HG03469 (cell line): ENCODE results near the gene AMPD3.

Experiments used
- ATAC-seq: cut with Tn5 transposase; IDR thresholded peaks from one replicate; pipeline ENCODE4 v1.9.1; 2021; ENCODE audit warnings: mild to moderate bottlenecking, moderate library complexity, moderate number of reproducible peaks; ENCODE audit not compliant: unreplicated experiment

Gene AMPD3

GRCh38 chr11:10500757-10501684 is 46.0 kb downstream of the AMPD3 start:
- ATAC-seq = no peak

GRCh38 chr11:10502065-10502680 is 47.1 kb downstream of the AMPD3 start:
- no peak for ATAC-seq

GRCh38 chr11:10502770-10503169 is 47.7 kb downstream of the AMPD3 start:
- no peak for ATAC-seq

GRCh38 chr11:10503221-10503620 is 48.2 kb downstream of the AMPD3 start:
- ATAC-seq = no peak

GRCh38 chr11:10503777-10504480 is 48.9 kb downstream of the AMPD3 start:
- no peak for ATAC-seq

- no peak for ATAC-seq
Observed at GRCh38 chr11:10504490-10504889, 49.4 kb downstream of the AMPD3 start.

- no peak for ATAC-seq
Observed at GRCh38 chr11:10505278-10506007, 50.4 kb downstream of the AMPD3 start.

GRCh38 chr11:10506008-10506370 is 50.9 kb downstream of the AMPD3 start:
- ATAC-seq = no peak

- no peak for ATAC-seq
Observed at GRCh38 chr11:10511181-10511621, 56.1 kb downstream of the AMPD3 start.

- no peak for ATAC-seq
Observed at GRCh38 chr11:10514202-10514601, 59.1 kb downstream of the AMPD3 start.

GRCh38 chr11:10514709-10515108 is 59.6 kb downstream of the AMPD3 start:
- no peak for ATAC-seq

GRCh38 chr11:10515418-10515817 is 60.4 kb downstream of the AMPD3 start:
- no peak for ATAC-seq

GRCh38 chr11:10518123-10518522 is 63.1 kb downstream of the AMPD3 start:
- ATAC-seq = no peak

GRCh38 chr11:10518891-10519290 is 63.8 kb downstream of the AMPD3 start:
- ATAC-seq = no peak

GRCh38 chr11:10519630-10520029 is 64.6 kb downstream of the AMPD3 start:
- ATAC-seq = no peak

- ATAC-seq = no peak
Observed at GRCh38 chr11:10520562-10520961, 65.5 kb downstream of the AMPD3 start.

- ATAC-seq = no peak
Observed at GRCh38 chr11:10522276-10522675, 67.2 kb downstream of the AMPD3 start.

- no peak for ATAC-seq
Observed at GRCh38 chr11:10522921-10523320, 67.9 kb downstream of the AMPD3 start.

GRCh38 chr11:10524471-10524870 is 69.4 kb downstream of the AMPD3 start:
- no peak for ATAC-seq

- ATAC-seq = peak; percentile 65
Observed at GRCh38 chr11:10526974-10527918, 72.2 kb downstream of the AMPD3 start.
